ENCODE measurements around the gene ABLIM3.

Gene ABLIM3

DNA sequence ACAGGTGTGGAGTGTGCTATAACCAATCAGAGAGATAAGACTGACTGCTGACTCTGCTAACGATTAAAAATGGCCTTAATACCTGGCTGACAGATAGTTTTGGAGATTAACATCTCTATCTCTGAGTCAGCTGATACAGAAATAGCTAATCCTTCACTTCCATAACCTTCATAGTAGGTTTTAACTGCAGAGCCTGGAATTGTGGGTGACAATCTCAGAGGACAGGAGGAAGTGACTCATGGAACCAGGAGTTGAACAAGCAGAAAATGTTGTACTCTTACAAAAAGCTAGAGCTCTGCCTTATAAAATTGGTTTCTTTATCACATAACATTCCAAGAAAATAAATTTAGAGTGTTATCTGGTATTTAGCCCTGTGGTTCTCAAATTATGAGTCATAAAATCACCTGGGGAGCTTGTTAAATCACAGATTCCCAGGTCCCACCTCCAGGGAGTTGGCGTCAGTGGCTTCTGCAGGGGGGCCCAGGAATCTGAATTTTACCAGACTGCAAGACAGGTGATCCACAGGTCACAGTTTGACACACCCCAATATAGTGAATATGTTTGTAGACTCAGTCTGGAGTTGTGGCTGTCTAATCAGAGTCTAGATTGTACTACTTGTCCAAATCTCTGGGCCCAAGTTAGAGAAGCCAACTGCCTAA, 86.0 kb downstream of the ABLIM3 start:
- TF ChIP-seq POLR2AphosphoS5 (IDR thresholded peaks at IDR 0.05; ENCODE audit: low read depth, low read length) (no peak), FOXP2 (optimal IDR thresholded peaks at IDR 0.05; ENCODE audit: borderline replicate concordance, extremely low read depth, extremely low read length, insufficient read depth) (no peak), SIN3A (IDR thresholded peaks at IDR 0.05; ENCODE audit: borderline replicate concordance, insufficient read depth, low read length) (no peak), TAF1 (IDR thresholded peaks at IDR 0.05; ENCODE audit: borderline replicate concordance, insufficient read depth, low read length) (no peak)
- TF ChIP-seq, protein P1, sequence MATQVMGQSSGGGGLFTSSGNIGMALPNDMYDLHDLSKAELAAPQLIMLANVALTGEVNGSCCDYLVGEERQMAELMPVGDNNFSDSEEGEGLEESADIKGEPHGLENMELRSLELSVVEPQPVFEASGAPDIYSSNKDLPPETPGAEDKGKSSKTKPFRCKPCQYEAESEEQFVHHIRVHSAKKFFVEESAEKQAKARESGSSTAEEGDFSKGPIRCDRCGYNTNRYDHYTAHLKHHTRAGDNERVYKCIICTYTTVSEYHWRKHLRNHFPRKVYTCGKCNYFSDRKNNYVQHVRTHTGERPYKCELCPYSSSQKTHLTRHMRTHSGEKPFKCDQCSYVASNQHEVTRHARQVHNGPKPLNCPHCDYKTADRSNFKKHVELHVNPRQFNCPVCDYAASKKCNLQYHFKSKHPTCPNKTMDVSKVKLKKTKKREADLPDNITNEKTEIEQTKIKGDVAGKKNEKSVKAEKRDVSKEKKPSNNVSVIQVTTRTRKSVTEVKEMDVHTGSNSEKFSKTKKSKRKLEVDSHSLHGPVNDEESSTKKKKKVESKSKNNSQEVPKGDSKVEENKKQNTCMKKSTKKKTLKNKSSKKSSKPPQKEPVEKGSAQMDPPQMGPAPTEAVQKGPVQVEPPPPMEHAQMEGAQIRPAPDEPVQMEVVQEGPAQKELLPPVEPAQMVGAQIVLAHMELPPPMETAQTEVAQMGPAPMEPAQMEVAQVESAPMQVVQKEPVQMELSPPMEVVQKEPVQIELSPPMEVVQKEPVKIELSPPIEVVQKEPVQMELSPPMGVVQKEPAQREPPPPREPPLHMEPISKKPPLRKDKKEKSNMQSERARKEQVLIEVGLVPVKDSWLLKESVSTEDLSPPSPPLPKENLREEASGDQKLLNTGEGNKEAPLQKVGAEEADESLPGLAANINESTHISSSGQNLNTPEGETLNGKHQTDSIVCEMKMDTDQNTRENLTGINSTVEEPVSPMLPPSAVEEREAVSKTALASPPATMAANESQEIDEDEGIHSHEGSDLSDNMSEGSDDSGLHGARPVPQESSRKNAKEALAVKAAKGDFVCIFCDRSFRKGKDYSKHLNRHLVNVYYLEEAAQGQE (IDR thresholded peaks at IDR 0.05; ENCODE audit: insufficient read depth in 1 of 2, low read depth in 2 of 2, low read length in 2 of 2): no peak

DNA sequence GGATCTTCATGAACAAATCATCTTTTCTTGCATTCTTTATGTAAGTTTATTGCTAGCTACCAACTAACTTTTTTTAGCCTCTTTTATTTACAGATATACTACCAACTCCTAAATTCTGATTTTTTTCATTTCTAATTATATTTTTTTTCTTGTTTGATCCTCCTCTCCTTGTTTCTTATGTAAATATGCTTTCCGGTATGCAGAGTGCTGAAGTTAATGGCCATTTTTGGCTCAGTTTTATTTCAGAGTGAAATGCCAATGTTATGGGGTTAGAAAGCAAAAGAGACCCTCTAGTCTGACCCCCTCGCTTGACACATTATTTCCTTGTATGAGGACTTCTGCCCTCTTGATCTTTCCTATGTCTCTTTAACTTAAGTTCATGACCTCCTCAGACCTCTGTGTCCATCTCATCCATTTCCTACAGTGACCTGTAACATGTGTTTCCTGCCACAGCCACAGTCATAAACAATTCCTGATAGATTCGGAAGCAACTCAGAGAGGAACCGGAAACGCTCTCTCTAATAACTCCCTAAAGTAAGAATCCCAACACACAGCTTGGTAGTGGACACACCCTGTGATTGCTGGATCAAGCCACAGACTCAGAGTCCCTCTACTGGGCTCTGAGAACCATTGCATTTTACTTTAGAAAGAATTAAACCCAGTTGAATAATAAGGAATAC, 87.5 kb downstream of the ABLIM3 start:
- TF ChIP-seq TAF1 (IDR thresholded peaks at IDR 0.05; ENCODE audit: borderline replicate concordance, insufficient read depth, low read length): no peak
- TF ChIP-seq SIN3A (IDR thresholded peaks at IDR 0.05; ENCODE audit: borderline replicate concordance, insufficient read depth, low read length): 0 out of 2 replicates have a peak, but pooled peaks have one; percentile 29
- TF ChIP-seq, protein P1 (IDR thresholded peaks at IDR 0.05; ENCODE audit: insufficient read depth in 1 of 2, low read depth in 2 of 2, low read length in 2 of 2): 0 out of 4 replicates have a peak, but pooled peaks of 1 of the 2 experiments have one; percentile 33
- TF ChIP-seq POLR2AphosphoS5 (IDR thresholded peaks at IDR 0.05; ENCODE audit: low read depth, low read length): no peak

DNA sequence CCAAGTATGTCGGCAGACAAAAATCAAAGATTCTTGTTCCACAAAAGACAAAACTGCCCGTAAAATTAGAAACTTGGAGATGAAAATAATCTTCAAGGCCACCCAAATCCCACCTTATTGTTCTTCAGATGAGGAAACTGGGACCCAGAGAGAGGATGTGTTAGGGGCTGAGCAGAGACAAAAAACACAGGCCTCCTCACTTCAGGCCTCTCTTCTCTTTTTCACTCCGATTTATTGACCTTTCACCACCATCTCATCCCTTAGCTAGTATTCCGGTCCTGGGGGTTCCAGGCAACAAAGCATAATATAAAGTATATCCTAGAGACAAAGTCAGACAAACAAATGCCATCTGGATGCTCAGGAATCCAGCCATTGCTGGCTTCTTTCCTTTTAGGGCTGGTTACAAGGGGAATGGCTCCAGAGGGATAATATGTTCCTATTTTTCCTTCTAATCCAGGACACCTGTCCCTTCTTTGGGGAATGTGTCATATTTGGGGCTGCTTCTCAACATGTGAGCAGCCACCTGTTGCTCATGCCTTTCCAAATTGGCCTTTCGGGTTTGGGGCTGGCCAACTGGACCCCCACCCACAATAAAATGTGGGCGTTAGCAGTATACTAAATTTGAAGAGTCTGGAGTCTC, 88.1 kb downstream of the ABLIM3 start:
- TF ChIP-seq TAF1 (IDR thresholded peaks at IDR 0.05; ENCODE audit: borderline replicate concordance, insufficient read depth, low read length): no peak
- TF ChIP-seq, protein P1 (IDR thresholded peaks at IDR 0.05; ENCODE audit: insufficient read depth in 1 of 2, low read depth in 2 of 2, low read length in 2 of 2): no peak
- no peak for TF ChIP-seq FOXP2 (optimal IDR thresholded peaks at IDR 0.05; ENCODE audit: borderline replicate concordance, extremely low read depth, extremely low read length, insufficient read depth)
- TF ChIP-seq POLR2AphosphoS5 (IDR thresholded peaks at IDR 0.05; ENCODE audit: low read depth, low read length): no peak
- no peak for TF ChIP-seq SIN3A (IDR thresholded peaks at IDR 0.05; ENCODE audit: borderline replicate concordance, insufficient read depth, low read length)

DNA sequence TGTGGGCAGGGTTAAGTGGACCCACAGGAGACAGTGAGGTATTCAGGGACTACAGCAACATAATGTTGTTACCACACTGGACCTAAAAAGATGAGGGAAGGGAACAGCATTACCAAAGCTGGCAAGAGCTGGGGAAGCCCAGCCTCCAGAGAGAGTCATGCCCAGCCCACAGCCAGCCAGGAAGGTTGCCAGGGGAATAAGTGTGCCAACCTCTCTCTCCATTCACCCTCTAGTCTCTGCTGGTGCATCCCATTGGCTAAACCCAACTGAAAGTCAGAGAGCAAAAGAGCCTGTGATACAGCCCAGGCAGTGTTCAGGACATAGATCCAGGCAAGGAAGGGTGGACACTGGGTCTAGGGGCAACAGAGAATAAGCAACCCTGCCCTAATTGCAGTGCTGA, 94.5 kb downstream of the ABLIM3 start:
- TF ChIP-seq FOXP2 (optimal IDR thresholded peaks at IDR 0.05; ENCODE audit: borderline replicate concordance, extremely low read depth, extremely low read length, insufficient read depth): no peak
- no peak for TF ChIP-seq SIN3A (IDR thresholded peaks at IDR 0.05; ENCODE audit: borderline replicate concordance, insufficient read depth, low read length)
- TF ChIP-seq, protein P1 (IDR thresholded peaks at IDR 0.05; ENCODE audit: insufficient read depth in 1 of 2, low read depth in 2 of 2, low read length in 2 of 2): no peak
